ENCODE measurements around the gene FXYD4. TPM values are rescaled to one million over a fixed set of nuclear protein-coding genes. Genes with fewer than 3 reads are reported as not detected.
"Not testable (repeated sequence)": the region's sequence is repeated elsewhere in the genome, so short reads cannot be mapped to it uniquely, and the experiment has no call there.

The FXYD4 gene
- total RNA-seq, 2 experiments from 2014 or later: not detected

- peaks cover 77% of the 10 kb centered on the region for H3K4me1 Mint-ChIP-seq (ENCODE audit: low read depth)
- H3K27me3 Mint-ChIP-seq: no peaks in the 10 kb centered on the region
- H3K27ac Mint-ChIP-seq: peak overlapping the region; percentile 79
- no peak for TF ChIP-seq CTCF (IDR thresholded peaks at IDR 0.05)
- ChIA-PET POLR2A (interaction anchor here (0.9 to 20.5 kb wide), 5 partner anchors 8 to 35 kb away, joined by 3 to 332 read pairs (median 3); partner anchors contain the start of gene HNRNPF), CTCF (interaction anchor here (0.6 to 2.3 kb wide), 11 partner anchors 9 to 72 kb away, joined by 3 to 10 read pairs (median 4); no protein-coding TSS in a partner anchor)
- peak; percentile 50 for ATAC-seq
- peak; percentile 30 for DNase-seq
- peaks cover 90% of the 10 kb centered on the region for H3K36me3 Mint-ChIP-seq (ENCODE audit: low read depth)
- H3K9me3 Mint-ChIP-seq: no peaks in the 10 kb centered on the region
- no peak overlapping the region for H3K4me3 Mint-ChIP-seq
- intact Hi-C loops (cut with micrococcal nuclease): no loop called here
Observed at GRCh38 chr10:43390759-43391158, 19.3 kb downstream of the FXYD4 start.

- POLR2A ChIA-PET: interaction anchor here (0.8 to 20.5 kb wide), 4 partner anchors 9 to 30 kb away, joined by 3 to 332 read pairs (median 8); partner anchors contain the start of gene HNRNPF
- Mint-ChIP-seq H3K36me3 (ENCODE audit: low read depth) (peaks cover 94% of the 10 kb centered on the region), H3K27ac (peak overlapping the region; percentile 74), H3K27me3 (no peaks in the 10 kb centered on the region), H3K9me3 (no peaks in the 10 kb centered on the region), H3K4me3 (no peak overlapping the region), H3K4me1 (ENCODE audit: low read depth) (peaks cover 76% of the 10 kb centered on the region)
- TF ChIP-seq CTCF (IDR thresholded peaks at IDR 0.05): no peak
- CTCF ChIA-PET: interaction anchor here (1.4 to 2.3 kb wide), 5 partner anchors 10 to 68 kb away, joined by 3 to 10 read pairs (median 4); no protein-coding TSS in a partner anchor
- ATAC-seq (no peak), DNase-seq (no peak)
- intact Hi-C loops (cut with micrococcal nuclease): no loop called here
Observed at GRCh38 chr10:43391496-43391895, 20.1 kb downstream of the FXYD4 start.

GRCh38 chr10:43392748-43393147 lies 21.3 kb downstream of the FXYD4 start:
- no peaks in the 10 kb centered on the region for H3K27me3 Mint-ChIP-seq
- H3K36me3 Mint-ChIP-seq (ENCODE audit: low read depth): peaks cover 89% of the 10 kb centered on the region
- peak overlapping the region; percentile 55 for H3K27ac Mint-ChIP-seq
- TF ChIP-seq CTCF (IDR thresholded peaks at IDR 0.05): no peak
- H3K4me1 Mint-ChIP-seq (ENCODE audit: low read depth): peaks cover 64% of the 10 kb centered on the region
- no peak for DNase-seq
- ATAC-seq: no peak
- intact Hi-C loops (cut with micrococcal nuclease): no loop called here
- H3K4me3 Mint-ChIP-seq: no peak overlapping the region
- H3K9me3 Mint-ChIP-seq: no peaks in the 10 kb centered on the region
- ChIA-PET POLR2A (interaction anchor here (1.4 to 20.5 kb wide), 2 partner anchors 14 to 28 kb away, joined by 3 to 332 read pairs; partner anchors contain the start of gene HNRNPF), CTCF (no interaction called here)

- Mint-ChIP-seq H3K27ac (peak overlapping the region; percentile 55), H3K4me1 (ENCODE audit: low read depth) (peaks cover 63% of the 10 kb centered on the region), H3K36me3 (ENCODE audit: low read depth) (peaks cover 91% of the 10 kb centered on the region)
- ChIA-PET POLR2A (interaction anchor here (1.1 to 20.5 kb wide), 4 partner anchors 8 to 27 kb away, joined by 3 to 332 read pairs (median 6); partner anchors contain the start of gene HNRNPF), CTCF (interaction anchor here (1.2 kb wide), 1 partner anchor 8 kb away, joined by 3 read pairs; no protein-coding TSS in a partner anchor)
- intact Hi-C loops (cut with micrococcal nuclease); ATAC-seq; H3K9me3 Mint-ChIP-seq; H3K27me3 Mint-ChIP-seq; DNase-seq; H3K4me3 Mint-ChIP-seq: not testable (repeated sequence)
Observed at GRCh38 chr10:43393186-43393585, 21.8 kb downstream of the FXYD4 start.

- peaks cover 60% of the 10 kb centered on the region for H3K4me1 Mint-ChIP-seq (ENCODE audit: low read depth)
- POLR2A ChIA-PET: interaction anchor here (0.7 to 20.5 kb wide), 6 partner anchors 8 to 43 kb away, joined by 3 to 332 read pairs (median 3); partner anchors contain the start of genes HNRNPF and ZNF487
Observed at GRCh38 chr10:43393606-43394360, 22.3 kb downstream of the FXYD4 start.

More at GRCh38 chr10:43393606-43394360, 22.3 kb downstream of the FXYD4 start:
- CTCF ChIA-PET: interaction anchor here (1.0 to 1.2 kb wide), 3 partner anchors 9 to 67 kb away, joined by 3 to 4 read pairs (median 3); no protein-coding TSS in a partner anchor
- no peaks in the 10 kb centered on the region for H3K27me3 Mint-ChIP-seq
- intact Hi-C loops (cut with micrococcal nuclease): no loop called here
- no peaks in the 10 kb centered on the region for H3K9me3 Mint-ChIP-seq
- peaks cover 90% of the 10 kb centered on the region for H3K36me3 Mint-ChIP-seq (ENCODE audit: low read depth)
- no peak for DNase-seq
- TF ChIP-seq CTCF (IDR thresholded peaks at IDR 0.05): no peak
- no peak for ATAC-seq
- peak overlapping the region; percentile 94 for H3K27ac Mint-ChIP-seq
- no peak overlapping the region for H3K4me3 Mint-ChIP-seq
